Esophagus squamous epithelium (tissue), 5 donors: Measurements from ENCODE around the gene RNF17. TPM values are rescaled to one million over a fixed set of nuclear protein-coding genes. Genes with fewer than 3 reads are reported as not detected.

Experiments
- DNase-seq: peaks from one replicate; lab custom pipeline; 2025; lab: John Stamatoyannopoulos, UW
- H3K27ac ChIP-seq, 4 donors: fragments of 200-600 bp; sonication (generic); one replicate each; pipeline ENCODE4 v1.5.1; 2016 to 2019; ENCODE audit warnings: mild to moderate bottlenecking in 1 of 4
- H3K27me3 ChIP-seq, 4 donors: fragments of 200-600 bp; sonication (generic); 1 replicate in 3 of 4; 2 replicates in 1 of 4; pipeline versions ENCODE4 v1.5.1 to v1.6.0; 2017 to 2021; ENCODE audit warnings: antibody characterized with exemption in 1 of 4
- H3K36me3 ChIP-seq, 3 donors: fragments of 200-600 bp; sonication (generic); one replicate each; pipeline ENCODE4 v1.5.1; 2016 to 2019
- H3K4me1 ChIP-seq, 3 donors: fragments of 200-600 bp; sonication (generic); one replicate each; pipeline ENCODE4 v1.5.1; 2017 to 2019
- H3K4me3 ChIP-seq, 4 donors: fragments of 200-600 bp; sonication (generic); 1 replicate in 3 of 4; 2 replicates in 1 of 4; pipeline ENCODE4 v1.5.1; 2016 to 2019; ENCODE audit warnings: mild to moderate bottlenecking in 2 of 4, moderate library complexity in 1 of 4
- H3K9me3 ChIP-seq, 3 donors: fragments of 200-600 bp; sonication (generic); one replicate each; pipeline ENCODE4 v1.5.1; 2016 to 2019
- CTCF ChIP-seq, 6 experiments: fragments of 450-650 bp in 4 of 6; fragments of 200-600 bp in 2 of 6; sonication (generic) in 2 of 6; IDR thresholded peaks; one replicate each; pipeline ENCODE4 v1.5.1; 2016 to 2019; ENCODE audit warnings: antibody characterized with exemption in 6 of 6, mild to moderate bottlenecking in 4 of 6, moderate library complexity in 4 of 6
- POLR2A ChIP-seq, 4 donors: fragments of 450-650 bp; IDR thresholded peaks; one replicate each; pipeline ENCODE4 v1.6.1; 2017; ENCODE audit warnings: antibody characterized with exemption in 4 of 4, mild to moderate bottlenecking in 4 of 4, moderate library complexity in 3 of 4
- WGBS, 2 donors: methylation state at CpG; one replicate each; pipeline ENCODE4 v1.1.5; 2018; 5-methylcytosine and 5-hydroxymethylcytosine counted together
- intact Hi-C: fragments of 100-400 bp; cut with DNase I; formaldehyde crosslinking; loops from one replicate; pipeline ENCODE4 v1.15.0; 2022
- total RNA-seq, 4 donors: library from RNA; depleted of rRNA; stranded (reverse); fragments of >200 nt; gene quantifications; one replicate each; pipeline ENCODE4 v1.1.0, GENCODE V29; 2016
- donor health status: DM: yes; HTN: yes; CAD: no.

The RNF17 gene
- total RNA-seq, 4 donors from 2014 or later, result 0.38 TPM; not detected in 3

- Histone ChIP-seq H3K27ac (no peak overlapping the region), H3K36me3 (no peaks in the 10 kb centered on the region), H3K4me3 (no peak overlapping the region), H3K4me1 (peaks cover 0 to 7% (median 0%) of the 10 kb centered on the region in 3 donors), H3K27me3 (peaks cover 0 to 37% (median 0%) of the 10 kb centered on the region in 4 donors), H3K9me3 (no peaks in the 10 kb centered on the region)
- DNase-seq, result no peak
- TF ChIP-seq POLR2A (IDR thresholded peaks at IDR 0.05) (no peak), CTCF (IDR thresholded peaks at IDR 0.05) (no peak)
- intact Hi-C loops, result no loop called here
- WGBS, 2 donors, result 55 to 63% methylated on average over 4 of the region's 4 CpGs
These were observed 163.9 kb downstream of the RNF17 start for GRCh38 chr13:24927810-24928404.

GRCh38 chr13:24929196-24929595, 165.2 kb downstream of the RNF17 start:
- H3K4me1 ChIP-seq, result no peaks in the 10 kb centered on the region
- TF ChIP-seq CTCF (IDR thresholded peaks at IDR 0.05) (no peak), POLR2A (IDR thresholded peaks at IDR 0.05) (no peak)
- intact Hi-C loops, result no loop called here
- H3K27ac ChIP-seq, result no peak overlapping the region
- DNase-seq, result no peak
- H3K4me3 ChIP-seq, result no peak overlapping the region
- no peaks in the 10 kb centered on the region for H3K9me3 ChIP-seq
- no peaks in the 10 kb centered on the region for H3K36me3 ChIP-seq
- peaks cover 0 to 50% (median 0%) of the 10 kb centered on the region in 4 donors for H3K27me3 ChIP-seq
- WGBS, 2 donors, result 100% methylated on average over 1 of the region's 1 CpG

Other genes starting within 250 kb of the RNF17 start
- gene ATP12A, start 83.8 kb upstream of the RNF17 start, total RNA-seq, result 1 to 10 TPM in 3 of 4 donors, under 1 TPM in 1; 0.31 to 2.9 (median 2.4) TPM